HT1080 (cell line): ENCODE data around the gene MAN1A1. TPM values are rescaled to one million over a fixed set of nuclear protein-coding genes. Genes with fewer than 3 reads are reported as not detected.

Experiments
- DNase-seq: peaks from one replicate; pipeline ENCODE4 v3.0.0-alpha.2; 2015; ENCODE audit warnings: low read depth
- total RNA-seq: library from RNA; depleted of rRNA; stranded (reverse); fragments of >200 nt; shearing (Covaris generic); gene quantifications from 2 replicates; pipeline ENCODE4 v1.2.3, GENCODE V29; 2014

Gene MAN1A1
- total RNA-seq, 1 experiment from 2014 or later: 20.3 TPM

GRCh38 chr6:119273272-119274196 is 76.0 kb downstream of the MAN1A1 start:
- DNase-seq: no peak

GRCh38 chr6:119270545-119270944 is 79.0 kb downstream of the MAN1A1 start:
- DNase-seq: no peak

GRCh38 chr6:119269266-119270103 is 80.1 kb downstream of the MAN1A1 start:
- no peak for DNase-seq

GRCh38 chr6:119267126-119267905 is 82.2 kb downstream of the MAN1A1 start:
- DNase-seq: peak; percentile 26

- DNase-seq: no peak
These were observed 84.6 kb downstream of the MAN1A1 start for GRCh38 chr6:119264854-119265397.

GRCh38 chr6:119262612-119263011 is 86.9 kb downstream of the MAN1A1 start:
- DNase-seq: no peak

- DNase-seq: no peak
These were observed 87.6 kb downstream of the MAN1A1 start for GRCh38 chr6:119261944-119262284.

- no peak for DNase-seq
These were observed 90.5 kb downstream of the MAN1A1 start for GRCh38 chr6:119259027-119259426.

GRCh38 chr6:119257726-119258125 is 91.8 kb downstream of the MAN1A1 start:
- DNase-seq: no peak

GRCh38 chr6:119256978-119257462 is 92.5 kb downstream of the MAN1A1 start:
- DNase-seq: no peak

GRCh38 chr6:119256392-119256791 is 93.2 kb downstream of the MAN1A1 start:
- DNase-seq: no peak

GRCh38 chr6:119255492-119255891 is 94.1 kb downstream of the MAN1A1 start:
- DNase-seq: no peak

- DNase-seq: no peak
These were observed 99.5 kb downstream of the MAN1A1 start for GRCh38 chr6:119250036-119250435.

- no peak for DNase-seq
These were observed 100.2 kb downstream of the MAN1A1 start for GRCh38 chr6:119249319-119249718.

GRCh38 chr6:119247504-119247903 is 102.1 kb downstream of the MAN1A1 start:
- DNase-seq: no peak

GRCh38 chr6:119243657-119244056 is 105.9 kb downstream of the MAN1A1 start:
- DNase-seq: no peak

- DNase-seq: no peak
These were observed 106.5 kb downstream of the MAN1A1 start for GRCh38 chr6:119243037-119243436.

- no peak for DNase-seq
These were observed 107.8 kb downstream of the MAN1A1 start for GRCh38 chr6:119241540-119242309.

GRCh38 chr6:119241111-119241465 is 108.5 kb downstream of the MAN1A1 start:
- DNase-seq: no peak
